NOMO-1 (cell line): ENCODE data around the gene DCLRE1B.

Experiments used
- DNase-seq, 2 experiments: peaks; one replicate each; lab custom pipeline; 2025; ENCODE audit not compliant: unreplicated experiment in 2 of 2; lab: John Stamatoyannopoulos, UW

The DCLRE1B gene

DNA sequence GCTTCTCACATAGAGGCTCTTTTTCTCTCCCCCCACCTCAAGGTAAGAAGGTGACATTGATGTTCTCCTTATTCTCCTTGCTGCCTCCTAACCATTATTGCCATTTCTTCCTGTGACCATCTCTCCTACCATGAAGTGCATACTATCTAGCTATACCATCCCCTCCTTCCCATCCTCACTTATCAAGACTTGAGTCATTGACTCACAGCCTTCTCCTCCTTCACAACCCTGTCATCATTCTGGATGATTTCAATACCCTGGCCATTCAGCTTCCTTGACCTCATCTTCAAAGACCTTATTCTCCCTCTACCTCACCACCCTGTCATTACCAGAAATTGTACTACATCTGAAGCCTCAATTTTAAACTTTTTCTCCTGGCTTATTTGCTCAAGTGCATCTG, 13.1 kb downstream of the DCLRE1B start:
- DNase-seq = no peak

DNA sequence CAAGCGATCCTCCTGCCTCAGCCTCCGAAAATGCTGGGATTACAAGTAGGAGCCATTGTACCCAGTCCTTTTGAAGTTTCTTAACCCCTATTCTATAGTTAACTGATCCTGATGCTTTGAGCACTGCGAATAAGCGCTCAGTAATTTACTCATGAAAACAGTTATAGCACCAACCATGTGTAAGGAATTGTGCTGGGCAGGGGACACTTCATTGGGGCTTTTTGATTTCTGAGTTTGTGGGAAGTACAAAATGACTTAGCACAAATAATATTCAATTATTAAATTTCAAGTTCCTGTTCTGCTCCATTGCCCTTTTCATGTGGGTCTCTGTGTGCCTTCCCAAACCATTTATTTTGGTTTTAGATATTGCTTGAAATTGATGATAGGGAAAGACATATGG, 17.8 kb downstream of the DCLRE1B start:
- no peak for DNase-seq

DNA sequence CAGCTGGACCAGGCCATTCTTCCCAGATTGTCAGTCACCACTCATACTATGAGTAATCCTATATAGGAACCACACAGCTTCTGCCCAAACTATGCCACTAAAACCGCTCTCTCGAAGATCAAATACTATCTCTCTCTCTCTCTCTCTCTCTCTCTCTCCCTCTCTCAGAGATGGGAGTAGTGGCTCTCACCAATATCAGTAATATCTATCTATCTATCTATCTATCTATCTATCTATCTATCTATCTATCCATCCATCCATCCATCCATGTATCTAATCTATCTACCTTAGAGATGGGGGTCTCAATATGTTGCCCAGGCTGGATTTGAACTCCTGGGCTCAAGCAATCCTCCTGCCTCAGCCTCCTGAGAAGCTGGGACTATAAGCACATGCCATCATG, 19.3 kb downstream of the DCLRE1B start:
- no peak for DNase-seq

DNA sequence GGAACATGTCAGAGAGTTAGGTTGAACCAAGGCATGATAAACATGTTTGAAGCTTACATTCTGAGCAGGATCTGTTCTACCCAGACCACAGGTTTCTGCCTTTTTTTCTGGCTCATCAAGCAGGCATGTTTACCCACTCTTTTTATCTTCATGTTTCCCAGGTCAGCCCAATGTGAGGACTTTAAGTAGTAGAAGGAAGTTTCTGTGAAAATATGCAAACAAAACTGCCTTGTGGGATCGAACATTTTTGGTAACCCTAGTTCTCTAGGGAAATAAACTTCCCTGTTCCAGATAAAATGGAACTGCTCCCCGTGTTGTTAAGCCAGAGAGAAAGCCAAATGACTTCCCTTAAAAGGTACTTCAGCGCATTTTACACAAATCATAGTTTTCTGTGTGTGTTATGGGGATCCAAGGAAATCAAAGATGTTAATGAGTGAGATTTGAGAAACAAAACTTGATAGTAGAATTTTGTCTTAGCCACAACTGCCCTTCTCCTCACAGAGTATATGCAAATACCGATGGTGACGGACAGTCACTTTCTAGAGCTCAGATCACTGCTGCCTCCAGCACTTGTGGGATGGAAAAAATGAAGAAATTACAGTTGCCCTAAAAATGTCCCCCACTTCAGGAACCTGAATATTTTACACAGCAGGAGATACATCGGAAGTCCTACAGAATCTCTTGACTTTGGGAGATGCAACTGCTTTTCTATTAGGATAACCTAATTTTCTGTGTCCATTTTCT, 23.2 kb downstream of the DCLRE1B start:
- DNase-seq = peak in 1 of 2 experiments; percentile 33

DNA sequence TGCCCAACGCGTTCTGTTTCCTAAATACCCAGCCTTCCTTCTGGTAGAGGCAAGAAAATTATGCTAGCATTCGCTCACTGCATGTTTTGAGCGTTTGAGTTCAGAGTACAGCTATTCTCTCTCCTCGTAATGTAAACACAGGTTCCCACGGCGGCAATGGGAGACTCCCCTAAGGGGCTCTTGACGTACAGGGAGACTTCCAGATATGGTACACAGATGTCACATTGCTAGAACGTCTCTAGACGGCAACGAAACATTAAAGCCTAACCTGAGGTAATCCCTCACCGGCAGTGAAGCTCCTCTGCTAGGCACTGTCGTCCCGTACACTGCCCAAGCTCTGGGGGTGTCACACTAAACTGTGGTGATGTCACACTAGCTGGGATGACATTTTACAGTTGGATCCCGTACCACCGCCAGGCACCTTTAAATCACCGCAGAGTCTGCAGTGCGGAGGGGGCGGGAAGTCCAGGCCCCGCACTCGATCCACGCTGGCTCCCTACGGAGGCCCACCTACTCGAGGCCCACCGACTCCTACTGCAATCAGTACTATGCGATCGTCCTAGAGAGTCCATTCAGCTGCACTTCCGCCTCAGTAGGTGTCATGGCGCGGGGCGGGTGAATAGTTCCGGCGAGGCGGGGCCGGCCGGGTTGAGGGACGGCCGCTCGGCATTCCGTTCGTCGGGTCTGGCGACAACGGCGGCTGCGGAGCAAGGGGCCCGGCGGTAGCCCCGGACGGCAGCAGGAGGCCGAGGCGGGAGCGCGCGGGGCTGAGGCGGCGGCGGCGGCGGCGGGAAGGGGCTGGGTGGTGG, 24.0 kb downstream of the DCLRE1B start, which contains the start of gene HIPK1:
Gene HIPK1, plus strand, starts transcription at position 384 of the 809 bp plus-strand sequence.
- DNase-seq = peak; percentile 88 to 93

DNA sequence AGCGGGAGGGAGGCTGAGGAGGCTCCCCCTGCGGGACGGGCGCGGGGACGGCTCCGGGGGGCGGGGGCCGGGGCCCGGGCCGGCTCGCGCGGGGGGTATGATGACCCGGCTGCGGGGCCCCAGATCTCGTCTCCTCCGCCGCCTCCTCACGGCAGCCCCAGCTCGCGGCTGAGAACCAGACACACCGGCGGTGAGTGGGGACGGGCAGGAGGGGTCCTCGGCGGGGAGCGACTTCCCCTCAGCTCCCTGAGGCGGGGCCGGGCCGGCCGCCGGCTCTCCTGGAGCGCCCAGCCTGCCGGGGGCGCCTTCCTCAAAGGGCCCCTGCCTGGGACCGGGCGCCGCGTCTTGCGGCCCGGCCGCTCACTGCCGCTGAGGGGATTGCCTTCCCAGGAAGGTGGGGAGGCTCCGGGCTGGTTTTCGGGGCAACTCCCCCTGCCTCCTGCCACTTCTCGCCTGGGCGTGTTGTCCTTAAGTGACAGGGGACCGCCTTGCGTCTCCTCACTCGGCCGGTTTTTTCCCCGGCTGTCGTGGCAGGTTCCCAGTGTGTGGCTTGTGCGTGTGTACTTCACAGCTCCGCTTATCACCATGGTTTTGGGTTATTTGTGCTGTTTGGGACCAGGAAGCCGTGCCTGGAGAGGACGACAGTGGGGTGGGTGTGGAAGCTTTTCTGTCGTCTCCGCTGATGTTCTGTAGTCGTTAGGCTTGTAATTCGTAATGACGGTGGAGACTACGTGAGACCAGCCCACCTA, 24.8 kb downstream of the DCLRE1B start:
- DNase-seq = peak; percentile 37 to 50

DNA sequence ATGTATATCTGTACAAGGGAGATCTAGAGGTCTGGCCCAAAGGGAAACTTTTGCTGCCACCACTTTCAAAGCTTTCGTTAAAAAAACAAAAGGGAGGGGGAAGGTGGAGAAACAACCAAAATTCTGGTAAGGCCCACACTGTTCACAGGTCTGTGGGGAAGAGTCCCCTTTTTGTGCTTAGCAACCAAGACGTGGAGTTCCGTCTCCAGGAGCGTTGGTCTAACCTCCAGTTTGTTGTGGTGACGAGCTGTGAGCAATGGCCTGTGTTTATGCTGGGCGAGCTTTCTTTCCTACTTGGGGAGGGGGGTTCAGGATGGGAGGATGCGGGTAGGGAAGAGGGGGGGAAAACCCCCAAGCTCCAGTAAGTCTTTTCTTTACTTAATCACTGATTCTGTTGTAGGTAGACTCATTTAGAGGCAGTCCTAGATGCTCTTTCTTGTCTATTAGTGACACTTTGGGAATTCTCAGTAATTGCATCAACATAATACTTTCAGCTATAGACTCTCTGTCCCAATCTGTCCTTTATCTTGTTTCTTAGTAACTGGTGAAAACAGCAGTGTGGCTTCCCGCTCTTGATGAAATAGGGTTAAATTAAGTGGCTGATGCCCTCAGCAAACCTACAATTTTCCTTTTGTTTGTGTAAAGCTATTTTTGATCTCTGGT, 25.5 kb downstream of the DCLRE1B start:
- peak; percentile 49 to 55 for DNase-seq

DNA sequence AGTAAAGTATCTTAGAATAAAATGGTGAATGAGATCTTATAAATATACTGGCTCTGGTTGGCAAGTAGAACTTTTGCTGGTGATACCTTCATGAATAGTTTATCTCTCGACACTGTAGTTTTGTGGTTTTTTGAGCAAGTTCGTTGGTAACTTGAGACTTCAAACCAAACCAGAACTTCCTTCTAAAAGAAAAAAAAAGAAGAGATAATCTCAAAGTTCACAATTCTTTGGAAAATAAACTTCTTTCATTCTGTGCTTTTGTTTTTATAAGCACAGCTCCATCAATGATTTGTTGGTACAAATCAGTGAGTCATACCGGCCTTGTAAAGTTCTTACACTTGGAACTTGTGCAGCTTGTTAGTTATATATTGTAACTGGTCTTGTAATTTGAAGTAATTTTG, 26.3 kb downstream of the DCLRE1B start:
- DNase-seq = peak in 1 of 2 experiments; percentile 29

DNA sequence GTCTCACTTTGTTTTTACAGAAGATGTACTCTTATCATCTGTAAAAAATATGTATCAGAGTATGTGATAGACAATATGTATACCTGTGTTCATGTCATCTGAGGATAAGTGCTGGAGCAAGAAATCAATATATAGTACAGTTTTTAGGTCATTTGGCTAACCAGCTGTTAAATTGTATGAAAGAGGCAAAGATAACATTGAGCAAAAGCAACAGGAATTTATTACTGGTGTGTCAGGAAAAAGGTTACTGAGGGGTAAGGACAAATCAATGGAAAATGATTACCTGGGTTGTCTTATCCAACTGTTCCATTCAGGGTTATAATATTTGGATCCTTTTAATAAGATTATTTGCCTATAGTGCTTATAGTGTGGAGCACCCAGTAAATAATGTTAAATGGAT, 28.9 kb downstream of the DCLRE1B start:
- DNase-seq = no peak

DNA sequence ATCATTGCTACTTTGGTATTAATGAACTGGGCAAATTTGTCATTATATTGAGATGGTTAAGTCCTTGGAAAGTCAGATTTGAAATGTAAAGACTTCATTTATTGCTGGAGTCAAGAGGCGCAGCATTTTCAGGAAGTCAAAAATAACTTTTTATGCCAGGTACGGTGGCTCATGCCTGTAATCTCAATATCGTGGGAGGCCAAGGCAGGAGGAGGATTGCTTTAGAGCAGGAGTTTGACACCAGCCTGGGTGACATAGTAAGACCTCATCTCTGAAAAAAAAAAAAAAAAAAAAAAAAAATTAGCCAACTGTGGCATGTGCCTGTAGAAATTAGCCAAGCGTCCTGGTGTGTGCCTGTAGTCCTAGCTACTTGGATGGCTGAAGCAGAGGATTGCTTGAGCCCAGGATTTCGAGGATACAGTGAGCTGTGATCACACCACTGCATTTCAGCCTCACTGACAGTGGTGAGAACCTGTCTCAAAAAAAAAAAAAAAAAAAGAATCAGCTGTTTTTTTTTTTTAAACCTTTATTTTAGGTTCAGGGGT, 29.5 kb downstream of the DCLRE1B start:
- DNase-seq = no peak

DNA sequence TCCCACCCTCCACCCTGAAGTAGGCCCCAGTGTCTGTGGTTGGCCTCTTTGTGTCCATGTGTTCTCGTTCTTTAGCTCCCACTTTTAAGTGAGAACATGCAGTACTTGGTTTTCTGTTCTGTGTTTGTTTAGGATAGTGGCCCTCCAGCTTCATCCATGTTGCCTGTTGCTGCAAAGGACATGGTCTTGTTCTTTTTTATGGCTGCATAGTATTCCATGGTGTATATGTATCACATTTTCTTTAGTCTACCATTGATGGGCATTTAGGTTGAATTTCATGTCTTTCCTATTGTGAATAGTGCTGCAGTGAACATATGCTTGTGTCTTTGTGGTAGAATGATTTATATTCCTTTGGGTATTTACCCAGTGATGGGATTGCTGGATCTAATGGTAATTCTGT, 30.1 kb downstream of the DCLRE1B start:
- DNase-seq = no peak

DNA sequence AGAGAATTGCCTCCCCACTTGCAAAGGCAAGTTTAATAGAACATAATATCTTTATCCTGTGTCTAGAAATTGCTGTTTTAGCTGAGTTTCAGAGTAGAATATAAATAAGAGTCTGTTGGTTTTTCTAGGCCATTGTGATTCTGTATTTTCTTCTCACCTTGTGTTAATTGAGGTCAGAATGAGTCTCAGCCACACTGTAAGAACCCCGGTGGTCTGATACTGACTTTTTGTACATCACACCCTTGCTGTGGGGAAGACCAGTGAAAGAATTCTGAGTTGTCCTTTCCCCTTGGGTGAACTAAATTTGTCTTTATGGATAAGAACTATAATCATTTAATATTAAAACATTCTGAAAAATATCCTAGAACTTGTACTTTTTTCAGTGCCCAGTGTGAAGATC, 30.8 kb downstream of the DCLRE1B start:
- no peak for DNase-seq

DNA sequence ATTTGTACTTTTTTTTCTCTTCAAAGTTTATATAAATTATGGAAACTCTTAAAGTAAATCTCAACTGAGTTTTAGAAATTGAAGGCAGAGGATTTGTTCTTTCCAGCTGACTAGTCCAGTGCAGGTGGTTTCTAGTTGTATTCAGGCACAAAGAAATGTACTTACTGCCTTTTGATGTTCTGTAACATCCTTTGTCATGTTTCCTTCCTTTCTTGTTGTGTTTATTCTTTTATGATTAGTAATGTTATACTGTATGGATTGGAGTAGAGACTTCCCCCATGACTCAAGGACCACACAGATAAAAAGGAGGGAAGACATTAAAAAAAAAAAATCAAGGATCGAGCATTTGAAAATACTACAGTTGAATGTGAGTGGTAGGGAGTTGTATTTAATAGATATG, 32.0 kb downstream of the DCLRE1B start:
- DNase-seq = no peak

DNA sequence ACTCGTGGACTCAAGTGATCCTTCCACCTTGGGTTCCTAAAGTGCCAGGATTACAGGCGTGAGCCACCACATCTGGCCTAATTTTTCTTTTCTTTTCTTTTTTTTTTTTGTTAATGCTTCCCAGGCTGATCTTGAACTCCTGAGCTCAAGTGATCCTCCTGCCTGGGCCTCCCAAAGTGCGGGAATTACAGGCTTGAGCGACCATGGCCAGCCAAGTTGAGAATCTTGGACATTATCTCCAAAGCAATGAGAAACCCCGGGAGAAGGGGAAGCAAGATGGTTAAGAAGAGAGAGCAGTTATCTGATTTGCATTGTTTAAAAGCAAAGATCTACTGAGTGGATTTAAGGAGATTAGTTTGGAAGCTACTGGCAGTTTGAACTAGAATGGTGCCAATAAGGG, 33.1 kb downstream of the DCLRE1B start:
- DNase-seq = no peak

DNA sequence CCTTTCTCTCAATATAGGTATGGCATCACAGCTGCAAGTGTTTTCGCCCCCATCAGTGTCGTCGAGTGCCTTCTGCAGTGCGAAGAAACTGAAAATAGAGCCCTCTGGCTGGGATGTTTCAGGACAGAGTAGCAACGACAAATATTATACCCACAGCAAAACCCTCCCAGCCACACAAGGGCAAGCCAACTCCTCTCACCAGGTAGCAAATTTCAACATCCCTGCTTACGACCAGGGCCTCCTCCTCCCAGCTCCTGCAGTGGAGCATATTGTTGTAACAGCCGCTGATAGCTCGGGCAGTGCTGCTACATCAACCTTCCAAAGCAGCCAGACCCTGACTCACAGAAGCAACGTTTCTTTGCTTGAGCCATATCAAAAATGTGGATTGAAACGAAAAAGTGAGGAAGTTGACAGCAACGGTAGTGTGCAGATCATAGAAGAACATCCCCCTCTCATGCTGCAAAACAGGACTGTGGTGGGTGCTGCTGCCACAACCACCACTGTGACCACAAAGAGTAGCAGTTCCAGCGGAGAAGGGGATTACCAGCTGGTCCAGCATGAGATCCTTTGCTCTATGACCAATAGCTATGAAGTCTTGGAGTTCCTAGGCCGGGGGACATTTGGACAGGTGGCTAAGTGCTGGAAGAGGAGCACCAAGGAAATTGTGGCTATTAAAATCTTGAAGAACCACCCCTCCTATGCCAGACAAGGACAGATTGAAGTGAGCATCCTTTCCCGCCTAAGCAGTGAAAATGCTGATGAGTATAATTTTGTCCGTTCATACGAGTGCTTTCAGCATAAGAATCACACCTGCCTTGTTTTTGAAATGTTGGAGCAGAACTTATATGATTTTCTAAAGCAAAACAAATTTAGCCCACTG, 35.5 kb downstream of the DCLRE1B start:
- DNase-seq = peak; percentile 70 to 72

DNA sequence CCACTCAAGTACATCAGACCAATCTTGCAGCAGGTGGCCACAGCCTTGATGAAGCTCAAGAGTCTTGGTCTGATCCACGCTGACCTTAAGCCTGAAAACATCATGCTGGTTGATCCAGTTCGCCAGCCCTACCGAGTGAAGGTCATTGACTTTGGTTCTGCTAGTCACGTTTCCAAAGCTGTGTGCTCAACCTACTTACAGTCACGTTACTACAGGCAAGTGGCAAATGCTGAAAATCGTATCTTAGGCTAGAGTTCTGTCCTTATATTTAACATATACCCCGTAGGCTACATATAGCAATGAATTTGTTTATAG, 36.1 kb downstream of the DCLRE1B start:
- no peak for DNase-seq

DNA sequence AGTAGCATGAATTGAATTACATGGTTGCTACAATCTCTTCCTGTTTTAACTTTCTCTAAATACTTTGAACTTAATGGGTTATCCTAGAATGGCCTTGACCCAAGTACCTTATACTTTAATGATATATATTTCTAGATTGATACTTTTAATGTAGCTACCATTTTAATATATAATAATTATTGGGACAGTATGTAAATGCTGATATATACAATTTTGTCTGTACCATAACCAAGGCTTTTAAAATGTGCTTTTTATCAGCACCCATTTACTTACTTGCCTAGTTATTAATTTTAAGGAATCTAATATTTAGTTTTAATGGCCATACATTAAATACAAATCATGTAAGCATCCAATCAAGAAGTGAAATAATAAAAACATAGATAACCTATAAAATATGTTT, 37.4 kb downstream of the DCLRE1B start:
- DNase-seq = no peak

DNA sequence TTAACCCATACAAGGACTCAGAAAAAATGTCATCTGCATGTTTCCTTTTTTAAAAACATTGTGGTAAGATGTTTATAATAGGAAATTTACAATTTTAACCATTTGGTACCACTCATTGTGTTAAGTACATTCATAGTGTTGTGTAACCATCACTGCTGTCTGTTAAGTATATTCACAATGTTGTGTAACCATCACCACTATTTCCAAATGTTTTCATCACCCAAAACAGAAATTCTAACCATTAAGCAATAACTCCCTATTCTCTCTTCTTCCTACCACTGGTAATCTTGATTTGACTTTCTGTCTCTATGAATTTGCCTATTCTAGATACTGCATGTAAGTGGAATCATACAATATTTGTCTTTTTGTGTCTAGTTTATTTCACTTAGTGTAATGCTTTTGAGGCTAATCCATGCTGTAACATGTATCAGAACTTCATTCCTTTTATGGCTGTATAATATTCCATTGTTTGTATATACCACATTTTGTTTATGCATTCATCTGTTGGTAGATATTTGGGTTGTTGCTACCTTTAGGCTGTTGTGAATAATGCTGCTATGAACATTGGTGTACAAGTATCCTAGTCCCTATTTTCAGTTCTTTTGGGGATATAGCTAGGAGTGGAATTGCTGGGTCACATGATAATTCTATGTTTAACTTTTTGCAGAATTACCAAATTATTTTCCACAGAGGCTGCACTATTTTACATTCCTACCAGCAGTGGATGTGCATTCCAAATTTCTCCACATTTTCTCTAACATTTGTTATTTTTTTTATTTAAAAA, 38.1 kb downstream of the DCLRE1B start:
- peak; percentile 55 to 89 for DNase-seq

DNA sequence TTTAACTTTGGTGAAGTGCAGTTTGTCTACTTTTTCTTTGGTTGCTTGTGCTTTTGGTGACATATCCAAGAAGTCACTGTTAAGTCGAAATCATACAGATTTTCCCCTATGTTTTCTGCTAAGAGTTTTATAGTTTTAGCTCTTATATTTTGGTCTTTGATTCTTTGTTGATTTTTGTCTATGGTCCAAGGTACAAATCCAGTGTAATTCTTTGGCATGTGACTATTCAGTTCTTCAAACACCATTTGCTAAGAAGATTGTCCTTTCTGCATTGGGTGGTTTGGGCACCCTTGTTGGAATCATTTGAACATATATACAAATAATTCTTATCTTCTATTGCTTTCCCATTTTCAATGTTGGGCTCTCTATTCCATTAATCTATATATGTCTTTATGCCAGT, 40.2 kb downstream of the DCLRE1B start:
- no peak for DNase-seq
